ENCODE data around the gene TAF5L. TPM values are rescaled to one million over a fixed set of nuclear protein-coding genes. Genes with fewer than 3 reads are reported as not detected.
"Not testable (repeated sequence)": the region's sequence is repeated elsewhere in the genome, so short reads cannot be mapped to it uniquely, and the experiment has no call there.

Gene TAF5L
- total and polyA plus RNA-seq, 9 donors = 8.7 to 13.7 (median 11.8) TPM

DNA sequence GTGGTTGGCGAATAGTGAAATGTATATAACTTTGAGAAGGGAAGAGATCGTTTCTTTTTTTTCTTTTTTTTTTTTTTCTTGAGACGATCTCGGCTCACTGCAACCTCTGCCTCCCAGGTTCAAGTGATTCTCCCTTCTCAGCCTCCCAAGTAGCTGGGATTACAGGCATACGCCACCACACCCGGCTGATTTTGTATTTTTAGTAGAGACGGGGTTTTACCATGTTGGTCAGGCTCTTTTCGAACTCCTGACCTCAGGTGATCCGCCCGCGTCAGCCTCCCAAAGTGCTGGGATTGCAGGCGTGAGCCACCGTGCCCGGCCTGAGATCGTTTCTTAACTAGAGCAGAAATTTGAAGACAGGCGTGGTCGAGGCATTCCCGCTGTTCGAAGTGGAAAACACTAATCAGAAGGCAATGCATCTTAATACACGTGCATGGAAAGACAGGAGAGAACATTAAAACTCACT, 66.6 kb downstream of the TAF5L start:
- DNase-seq = peak; percentile 16
- Histone ChIP-seq H3K4me3 (ENCODE audit: low read length) (peak overlapping the region; percentile 69), H3K27ac (ENCODE audit: low read length) (peak overlapping the region; percentile 90), H3K4me1 (ENCODE audit: control insufficient read depth, insufficient read depth, low read length) (peaks cover 16% of the 10 kb centered on the region)
- H3K36me3 ChIP-seq (ENCODE audit: control insufficient read depth, insufficient read depth, low read length); H3K9me3 ChIP-seq (replicated peaks; ENCODE audit: control insufficient read depth, low read depth, low read length); H3K27me3 ChIP-seq (ENCODE audit: control insufficient read depth, insufficient read depth, low read length): not testable (repeated sequence)
- 67% methylated on average over 15 of the region's 20 CpGs for WGBS (ENCODE audit: insufficient coverage)

DNA sequence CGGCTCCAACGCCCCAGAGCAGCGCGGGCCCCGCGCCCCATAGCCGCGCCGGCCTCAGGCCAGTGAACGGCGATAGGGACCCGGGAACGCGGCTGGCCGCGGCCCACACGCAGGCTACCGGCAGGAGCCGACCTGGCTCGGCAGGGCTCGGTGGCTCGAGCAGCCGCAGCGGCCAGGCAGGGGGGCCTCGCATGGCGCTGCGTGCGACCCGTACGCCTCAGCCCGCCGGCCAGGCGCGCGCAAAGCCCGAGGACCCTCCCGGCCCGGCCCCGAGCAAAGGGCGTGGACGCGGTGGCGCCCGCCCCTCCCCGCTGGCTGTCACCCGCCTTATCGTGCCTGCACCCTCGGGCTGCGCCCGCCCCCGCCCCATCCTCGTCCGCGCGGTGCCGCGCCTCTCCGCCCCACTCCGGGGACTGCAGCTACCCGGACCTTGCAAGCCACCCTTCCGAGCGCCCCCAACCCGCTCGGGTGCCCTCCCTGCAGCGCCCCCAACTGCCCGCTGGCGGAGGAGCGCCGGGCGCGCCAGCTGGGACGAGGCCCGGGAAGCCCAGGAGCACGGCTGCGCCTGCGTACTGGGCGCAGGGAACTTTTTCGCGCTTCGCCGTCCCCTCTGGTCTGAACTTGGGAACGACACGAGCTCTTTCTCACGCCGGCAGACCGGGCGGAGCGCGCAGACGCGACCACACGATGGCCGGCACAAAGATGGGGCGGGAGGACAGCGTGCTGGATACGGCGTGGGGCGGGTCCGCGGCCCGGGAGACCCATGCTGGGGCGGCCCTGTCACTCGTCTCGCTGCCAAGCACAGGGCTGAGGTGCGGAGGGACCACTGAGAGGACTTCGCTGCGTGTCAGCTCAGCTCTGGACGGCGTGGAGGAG, 67.2 kb downstream of the TAF5L start, which contains the start of gene ABCB10:
ABCB10 (minus strand) TSS at position 248 of the 876 bp plus-strand sequence; CDS start at position 193, 55 bp downstream.
- Histone ChIP-seq H3K36me3 (ENCODE audit: control insufficient read depth, insufficient read depth, low read length) (peaks cover 2% of the 10 kb centered on the region), H3K9me3 (replicated peaks; ENCODE audit: control insufficient read depth, low read depth, low read length) (no peaks in the 10 kb centered on the region), H3K27ac (ENCODE audit: low read length) (peak within 1 kb of the TSS; percentile 90), H3K4me1 (ENCODE audit: control insufficient read depth, insufficient read depth, low read length) (peaks cover 16% of the 10 kb centered on the region), H3K4me3 (ENCODE audit: low read length) (peak within 1 kb of the TSS; percentile 69), H3K27me3 (ENCODE audit: control insufficient read depth, insufficient read depth, low read length) (no peaks in the 10 kb centered on the region)
- peak; percentile 99 for DNase-seq
- WGBS (ENCODE audit: insufficient coverage) = under 1% methylated on average over 104 of the region's 109 CpGs

DNA sequence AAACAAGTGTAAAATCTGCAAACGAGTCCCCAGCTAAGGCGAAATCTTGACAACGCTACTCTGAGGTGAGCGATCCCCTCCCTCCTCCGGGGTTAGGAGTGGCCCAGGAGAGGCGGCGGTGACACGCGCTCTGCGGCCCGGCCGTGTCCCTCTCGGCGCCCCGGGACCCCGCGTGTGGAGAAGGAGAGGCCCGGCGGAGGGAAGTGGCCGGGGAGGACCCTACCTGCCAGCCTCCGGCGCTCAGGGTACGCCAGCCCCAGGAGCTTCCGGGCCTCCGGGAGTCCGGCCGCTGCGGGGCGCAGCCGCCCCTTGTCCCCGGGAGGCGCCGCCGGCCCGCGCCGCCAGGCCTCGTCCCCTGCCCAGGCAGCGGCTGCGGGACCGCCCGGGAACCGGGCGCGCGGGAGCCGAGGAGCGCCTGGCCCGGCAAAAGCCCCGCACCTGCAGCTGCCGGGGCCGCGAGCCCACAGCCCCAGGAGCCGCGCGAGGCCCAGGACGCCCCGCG, 68.0 kb downstream of the TAF5L start:
- peaks cover 16% of the 10 kb centered on the region for H3K4me1 ChIP-seq (ENCODE audit: control insufficient read depth, insufficient read depth, low read length)

DNA sequence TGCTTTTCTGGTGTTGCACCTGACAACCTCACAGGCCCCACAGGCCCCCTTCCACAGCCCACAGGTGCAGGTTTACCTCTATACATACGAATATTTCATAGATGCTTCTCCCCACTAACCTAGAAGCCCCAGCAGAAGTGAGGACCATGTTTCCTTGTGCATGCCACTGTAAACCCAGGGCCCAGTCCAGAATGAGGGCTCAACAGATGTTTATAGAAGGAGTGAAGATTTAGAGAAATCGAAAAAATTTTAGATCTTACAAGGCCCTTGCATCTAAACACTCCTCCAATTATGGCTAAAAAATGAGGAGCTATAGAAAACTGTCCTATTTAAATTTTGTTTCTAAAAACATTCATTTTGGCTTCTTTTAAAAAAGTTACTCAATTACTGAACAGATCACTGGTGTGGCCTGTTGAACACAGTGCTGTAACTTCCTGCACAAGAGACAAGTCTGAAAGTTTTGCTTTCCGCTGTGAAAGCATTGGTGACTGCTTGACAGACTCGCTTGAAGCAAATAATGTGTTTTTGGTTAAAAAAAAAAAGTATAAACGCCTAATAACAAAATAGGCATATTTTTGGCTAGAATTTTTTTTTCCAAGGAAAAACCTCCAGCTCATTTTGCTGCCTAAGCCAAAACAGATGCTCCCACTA, 68.6 kb downstream of the TAF5L start:
- H3K36me3 ChIP-seq (ENCODE audit: control insufficient read depth, insufficient read depth, low read length) = peaks cover 2% of the 10 kb centered on the region
- H3K27me3 ChIP-seq (ENCODE audit: control insufficient read depth, insufficient read depth, low read length) = no peaks in the 10 kb centered on the region
- H3K4me1 ChIP-seq (ENCODE audit: control insufficient read depth, insufficient read depth, low read length) = peaks cover 16% of the 10 kb centered on the region
- WGBS (ENCODE audit: insufficient coverage) = no CpG with 5 or more reads among the region's 5 CpGs
- DNase-seq = peak; percentile 33
- peak overlapping the region; percentile 16 for H3K27ac ChIP-seq (ENCODE audit: low read length)
- H3K4me3 ChIP-seq (ENCODE audit: low read length) = peak overlapping the region; percentile 55
- H3K9me3 ChIP-seq (replicated peaks; ENCODE audit: control insufficient read depth, low read depth, low read length) = no peaks in the 10 kb centered on the region

More for the DNA sequence above, 68.0 kb downstream of the TAF5L start:
- Histone ChIP-seq H3K27ac (ENCODE audit: low read length) (peak overlapping the region; percentile 16), H3K4me3 (ENCODE audit: low read length) (peak overlapping the region; percentile 69), H3K27me3 (ENCODE audit: control insufficient read depth, insufficient read depth, low read length) (no peaks in the 10 kb centered on the region), H3K9me3 (replicated peaks; ENCODE audit: control insufficient read depth, low read depth, low read length) (no peaks in the 10 kb centered on the region), H3K36me3 (ENCODE audit: control insufficient read depth, insufficient read depth, low read length) (peaks cover 2% of the 10 kb centered on the region)
- peak; percentile 53 for DNase-seq
- under 1% methylated on average over 55 of the region's 59 CpGs for WGBS (ENCODE audit: insufficient coverage)

DNA sequence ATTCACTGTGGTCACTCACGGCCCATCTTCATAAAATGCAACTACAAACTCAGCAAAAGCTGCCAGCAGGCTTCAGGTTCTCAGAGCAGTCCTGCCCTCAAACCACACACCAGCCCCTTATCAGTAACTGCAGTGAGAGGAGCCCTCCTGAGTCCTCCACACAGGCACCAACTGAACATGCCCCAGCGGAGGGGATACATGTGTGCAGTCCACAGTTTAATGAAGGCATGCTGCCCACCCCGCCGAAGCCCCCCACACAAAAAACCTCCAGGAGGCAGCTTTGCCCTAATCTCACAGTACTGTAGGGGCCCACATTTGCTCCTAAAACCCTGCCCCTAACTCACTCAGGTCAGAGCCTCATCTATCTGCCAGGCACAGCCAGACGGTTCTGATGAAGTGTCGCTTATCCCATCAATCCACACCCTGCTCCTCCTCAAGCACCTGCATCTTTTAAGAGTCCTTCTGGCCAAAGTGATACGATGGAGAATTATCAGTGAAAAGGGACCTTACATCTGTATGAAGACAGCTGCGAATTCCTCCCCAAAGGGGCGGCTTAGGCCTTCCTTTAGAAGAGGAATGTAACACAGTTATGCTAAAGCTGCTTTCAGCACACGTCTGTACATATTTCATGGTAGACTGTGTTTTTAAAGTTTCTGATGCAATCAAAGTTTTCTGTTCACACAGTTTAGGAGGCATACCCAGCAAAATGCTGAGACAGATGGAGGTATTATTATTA, 70.9 kb downstream of the TAF5L start:
- H3K27me3 ChIP-seq (ENCODE audit: control insufficient read depth, insufficient read depth, low read length) = no peaks in the 10 kb centered on the region
- DNase-seq = peak; percentile 8
- no peak overlapping the region for H3K27ac ChIP-seq (ENCODE audit: low read length)
- H3K36me3 ChIP-seq (ENCODE audit: control insufficient read depth, insufficient read depth, low read length) = peaks cover 2% of the 10 kb centered on the region
- peaks cover 16% of the 10 kb centered on the region for H3K4me1 ChIP-seq (ENCODE audit: control insufficient read depth, insufficient read depth, low read length)
- no peak overlapping the region for H3K4me3 ChIP-seq (ENCODE audit: low read length)
- H3K9me3 ChIP-seq (replicated peaks; ENCODE audit: control insufficient read depth, low read depth, low read length) = no peaks in the 10 kb centered on the region
- WGBS (ENCODE audit: insufficient coverage) = 64% methylated on average over 8 of the region's 10 CpGs

DNA sequence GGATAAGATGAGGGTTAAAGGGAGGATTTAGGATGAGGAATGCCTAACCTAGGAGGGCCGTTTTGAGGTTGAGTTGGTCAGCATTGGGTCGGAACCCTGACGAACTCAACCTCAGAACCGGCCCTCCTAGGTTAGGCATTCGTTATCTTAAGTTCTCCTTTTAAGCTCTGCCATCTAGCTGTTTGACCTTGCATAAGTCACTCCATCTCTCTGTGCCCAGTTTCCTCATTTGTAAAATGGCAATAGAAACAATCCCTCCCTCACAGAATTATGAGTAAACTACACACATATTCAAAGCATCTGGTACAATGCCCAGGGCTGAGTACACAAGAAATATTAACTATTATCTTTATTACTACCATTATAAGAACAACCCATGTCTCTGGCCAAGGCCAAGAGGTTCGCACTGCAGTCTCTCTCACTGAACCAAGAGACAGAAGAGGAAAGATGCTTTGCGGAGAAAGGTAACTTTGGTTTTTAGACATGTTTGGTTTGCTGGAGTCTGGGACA, 72.2 kb downstream of the TAF5L start:
- H3K36me3 ChIP-seq (ENCODE audit: control insufficient read depth, insufficient read depth, low read length) = peaks cover 2% of the 10 kb centered on the region
- H3K4me1 ChIP-seq (ENCODE audit: control insufficient read depth, insufficient read depth, low read length) = peaks cover 13% of the 10 kb centered on the region
- H3K27me3 ChIP-seq (ENCODE audit: control insufficient read depth, insufficient read depth, low read length) = no peaks in the 10 kb centered on the region
- no peaks in the 10 kb centered on the region for H3K9me3 ChIP-seq (replicated peaks; ENCODE audit: control insufficient read depth, low read depth, low read length)
- no peak for DNase-seq
- no peak overlapping the region for H3K27ac ChIP-seq (ENCODE audit: low read length)
- 92% methylated on average over 5 of the region's 7 CpGs for WGBS (ENCODE audit: insufficient coverage)
- H3K4me3 ChIP-seq (ENCODE audit: low read length) = no peak overlapping the region

DNA sequence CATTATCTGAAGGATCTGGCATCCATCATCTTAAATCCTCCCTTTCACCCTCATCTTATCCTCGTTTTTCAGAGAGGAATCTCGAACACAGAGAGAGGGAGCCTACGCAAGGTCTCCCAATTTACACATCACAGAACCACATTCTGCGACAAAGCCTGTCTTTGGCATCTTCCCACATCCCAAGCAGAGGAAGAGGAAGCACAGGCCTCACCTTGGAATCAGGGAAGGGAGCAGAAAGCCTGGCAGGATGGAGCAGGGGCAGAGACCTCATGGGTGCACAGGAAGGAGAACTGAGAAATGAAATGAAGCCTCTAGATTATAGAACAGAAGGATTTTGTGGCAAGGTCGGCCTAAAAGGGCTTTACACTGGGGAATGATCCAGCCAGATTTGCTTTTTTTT, 73.2 kb downstream of the TAF5L start:
- no peak overlapping the region for H3K27ac ChIP-seq (ENCODE audit: low read length)
- no peaks in the 10 kb centered on the region for H3K27me3 ChIP-seq (ENCODE audit: control insufficient read depth, insufficient read depth, low read length)
- H3K4me1 ChIP-seq (ENCODE audit: control insufficient read depth, insufficient read depth, low read length) = peaks cover 13% of the 10 kb centered on the region
- no peaks in the 10 kb centered on the region for H3K9me3 ChIP-seq (replicated peaks; ENCODE audit: control insufficient read depth, low read depth, low read length)
- peaks cover 9% of the 10 kb centered on the region for H3K36me3 ChIP-seq (ENCODE audit: control insufficient read depth, insufficient read depth, low read length)
- WGBS (ENCODE audit: insufficient coverage) = 86% methylated on average over 1 of the region's 5 CpGs
- DNase-seq = no peak
- H3K4me3 ChIP-seq (ENCODE audit: low read length) = no peak overlapping the region

DNA sequence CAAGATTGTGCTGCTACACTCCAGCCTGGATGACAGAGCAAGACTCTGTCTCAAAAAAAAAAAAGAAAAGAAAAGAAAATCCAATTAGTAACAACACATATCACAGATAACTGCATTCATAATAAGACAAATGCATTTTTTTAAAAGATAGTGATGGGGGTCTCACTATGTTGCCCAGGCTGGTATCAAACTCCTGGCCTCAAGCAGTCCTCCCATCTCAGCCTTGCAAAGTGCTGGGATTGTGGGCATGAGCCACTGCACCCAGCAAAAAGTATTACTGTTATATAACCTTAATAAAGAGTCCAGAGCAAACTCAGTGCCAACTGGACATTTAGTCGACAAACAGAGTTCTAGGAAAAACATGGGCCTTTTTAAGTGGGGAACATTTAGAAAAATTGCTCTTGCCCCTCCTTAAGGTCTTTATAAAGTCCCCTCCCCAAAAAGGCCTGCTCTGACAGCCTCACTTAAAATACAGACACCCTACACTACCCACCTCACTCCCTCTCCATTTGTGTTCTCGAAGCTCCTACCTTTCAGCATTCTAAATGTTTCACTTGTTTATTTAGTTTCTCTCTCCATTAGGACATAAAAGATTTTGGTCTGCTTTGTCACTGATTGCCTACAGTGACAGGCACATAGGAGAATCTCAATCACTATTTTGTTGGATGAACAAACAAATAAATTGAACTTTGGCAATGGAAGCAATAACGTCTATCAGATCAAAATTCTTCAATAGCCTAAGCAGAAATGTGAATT, 74.9 kb downstream of the TAF5L start:
- Histone ChIP-seq H3K9me3 (replicated peaks; ENCODE audit: control insufficient read depth, low read depth, low read length) (no peaks in the 10 kb centered on the region), H3K4me3 (ENCODE audit: low read length) (no peak overlapping the region), H3K27ac (ENCODE audit: low read length) (no peak overlapping the region), H3K4me1 (ENCODE audit: control insufficient read depth, insufficient read depth, low read length) (no peaks in the 10 kb centered on the region), H3K27me3 (ENCODE audit: control insufficient read depth, insufficient read depth, low read length) (no peaks in the 10 kb centered on the region), H3K36me3 (ENCODE audit: control insufficient read depth, insufficient read depth, low read length) (peaks cover 21% of the 10 kb centered on the region)
- no peak for DNase-seq
- 100% methylated on average over 1 of the region's 3 CpGs for WGBS (ENCODE audit: insufficient coverage)

DNA sequence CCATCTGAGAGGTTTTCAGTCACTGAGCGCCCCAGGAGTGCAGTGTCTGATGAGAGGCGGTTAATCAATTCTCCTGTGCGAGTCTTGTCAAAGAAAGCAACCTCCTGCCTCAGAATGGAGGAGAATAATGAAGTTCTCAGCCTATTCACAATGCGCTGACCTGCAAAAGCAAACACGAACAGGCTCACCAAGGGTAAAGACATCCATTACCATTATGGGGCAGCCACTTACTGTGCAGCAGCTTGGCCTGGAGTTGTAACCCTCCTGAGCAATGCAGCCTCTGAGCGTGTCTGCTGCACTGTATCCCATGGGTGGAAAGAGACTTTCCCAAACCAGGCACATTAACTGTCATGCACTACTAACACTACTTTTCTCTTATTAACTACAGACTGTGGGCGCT, 78.4 kb downstream of the TAF5L start:
- Histone ChIP-seq H3K9me3 (replicated peaks; ENCODE audit: control insufficient read depth, low read depth, low read length) (no peaks in the 10 kb centered on the region), H3K4me1 (ENCODE audit: control insufficient read depth, insufficient read depth, low read length) (no peaks in the 10 kb centered on the region), H3K4me3 (ENCODE audit: low read length) (no peak overlapping the region), H3K27me3 (ENCODE audit: control insufficient read depth, insufficient read depth, low read length) (no peaks in the 10 kb centered on the region), H3K27ac (ENCODE audit: low read length) (no peak overlapping the region), H3K36me3 (ENCODE audit: control insufficient read depth, insufficient read depth, low read length) (peaks cover 36% of the 10 kb centered on the region)
- WGBS (ENCODE audit: insufficient coverage) = 73% methylated on average over 2 of the region's 7 CpGs
- DNase-seq = no peak
